GM13977 (cell line): ENCODE measurements around the gene TPM2.

Experiments
- DNase-seq: peaks from one replicate; pipeline ENCODE4 v3.0.0; 2012; ENCODE audit warnings: low spot score
- in situ Hi-C: fragments of 300-500 bp; cut with MboI; formaldehyde crosslinking; loops from one replicate; pipeline ENCODE4 v1.12.0; 2022; ENCODE audit warnings: low sequenced_read_pairs, low pct_unique_long_range_greater_than_20kb, mixed read lengths, inconsistent platforms; ENCODE audit not compliant: unreplicated experiment
- TF ChIP-seq, protein P1 (sequence below): IDR thresholded peaks from 2 replicates; pipeline ENCODE4 v1.5.1; 2012; ENCODE audit warnings: mild to moderate bottlenecking, control low read depth; ENCODE audit not compliant: insufficient read depth; ENCODE audit errors: extremely low read depth, missing control alignments

Gene TPM2

GRCh38 chr9:35698231-35698630 is 8.5 kb upstream of the TPM2 start:
- in situ Hi-C loops, result no loop called here
- DNase-seq, result no peak
- TF ChIP-seq, protein P1, sequence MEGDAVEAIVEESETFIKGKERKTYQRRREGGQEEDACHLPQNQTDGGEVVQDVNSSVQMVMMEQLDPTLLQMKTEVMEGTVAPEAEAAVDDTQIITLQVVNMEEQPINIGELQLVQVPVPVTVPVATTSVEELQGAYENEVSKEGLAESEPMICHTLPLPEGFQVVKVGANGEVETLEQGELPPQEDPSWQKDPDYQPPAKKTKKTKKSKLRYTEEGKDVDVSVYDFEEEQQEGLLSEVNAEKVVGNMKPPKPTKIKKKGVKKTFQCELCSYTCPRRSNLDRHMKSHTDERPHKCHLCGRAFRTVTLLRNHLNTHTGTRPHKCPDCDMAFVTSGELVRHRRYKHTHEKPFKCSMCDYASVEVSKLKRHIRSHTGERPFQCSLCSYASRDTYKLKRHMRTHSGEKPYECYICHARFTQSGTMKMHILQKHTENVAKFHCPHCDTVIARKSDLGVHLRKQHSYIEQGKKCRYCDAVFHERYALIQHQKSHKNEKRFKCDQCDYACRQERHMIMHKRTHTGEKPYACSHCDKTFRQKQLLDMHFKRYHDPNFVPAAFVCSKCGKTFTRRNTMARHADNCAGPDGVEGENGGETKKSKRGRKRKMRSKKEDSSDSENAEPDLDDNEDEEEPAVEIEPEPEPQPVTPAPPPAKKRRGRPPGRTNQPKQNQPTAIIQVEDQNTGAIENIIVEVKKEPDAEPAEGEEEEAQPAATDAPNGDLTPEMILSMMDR, result no peak

GRCh38 chr9:35697486-35697885 is 7.8 kb upstream of the TPM2 start:
- in situ Hi-C loops, result no loop called here

DNA sequence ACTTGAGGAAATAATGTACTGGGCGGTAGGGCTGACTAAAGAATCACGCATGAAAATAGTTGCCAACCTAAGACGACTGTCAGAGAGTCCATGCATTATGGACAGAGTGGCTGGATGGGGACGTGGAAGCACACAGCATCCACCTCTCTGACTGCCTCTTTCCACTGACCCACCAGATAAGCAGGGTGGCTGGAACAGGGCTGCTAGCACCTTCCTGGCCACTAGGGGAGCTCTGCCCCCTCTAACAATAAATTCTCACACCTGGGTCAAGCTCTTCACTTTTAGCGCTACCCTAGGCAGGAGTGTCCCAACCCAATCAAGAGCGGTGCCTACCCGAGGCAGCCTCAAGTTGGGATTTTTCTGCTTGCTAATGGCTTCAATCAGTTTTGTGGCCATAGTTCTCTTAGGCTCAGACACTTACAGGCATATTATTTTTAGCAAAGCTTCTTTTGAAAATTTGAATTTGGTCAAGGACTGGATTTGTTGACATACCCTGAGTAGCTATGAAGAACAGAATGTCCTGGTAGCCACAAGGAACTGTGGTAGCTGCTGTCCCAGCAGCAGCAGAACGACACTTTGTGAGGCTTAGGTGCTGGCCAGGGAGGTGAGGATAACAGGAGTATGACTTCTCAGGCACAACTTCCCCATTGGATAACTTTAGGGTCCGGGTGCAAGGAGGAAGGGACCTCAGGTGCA is 6.9 kb upstream of the TPM2 start:
- DNase-seq, result peak; percentile 83
- TF ChIP-seq, protein P1, result peak; percentile 94
- in situ Hi-C loops, result no loop called here

More at GRCh38 chr9:35697486-35697885, 7.8 kb upstream of the TPM2 start:
- TF ChIP-seq, protein P1, result no peak
- DNase-seq, result no peak

- in situ Hi-C loops, result no loop called here
- TF ChIP-seq, protein P1, result no peak
These were observed 6.2 kb upstream of the TPM2 start for GRCh38 chr9:35695943-35696401.

GRCh38 chr9:35691757-35692301 is 2.1 kb upstream of the TPM2 start:
- in situ Hi-C loops, result no loop called here
- DNase-seq, result no peak
- TF ChIP-seq, protein P1, result no peak

More at GRCh38 chr9:35695943-35696401, 6.2 kb upstream of the TPM2 start:
- DNase-seq, result no peak

- TF ChIP-seq, protein P1, result no peak
- in situ Hi-C loops, result no loop called here
- DNase-seq, result no peak
These were observed 1.6 kb upstream of the TPM2 start for GRCh38 chr9:35691334-35691650.
